ENCODE measurements around the gene TGM5.

- TF ChIP-seq POLR2AphosphoS5 (IDR thresholded peaks at IDR 0.05), result no peak
- no peak for TF ChIP-seq POLR2A (IDR thresholded peaks at IDR 0.05)
Measured at GRCh38 chr15:43244092-43244491, 22.6 kb downstream of the TGM5 start.
